HG03045 (cell line): ENCODE results near the gene LONRF2.
"Not testable (repeated sequence)": the region's sequence is repeated elsewhere in the genome, so short reads cannot be mapped to it uniquely, and the experiment has no call there.

Experiments used
- ATAC-seq: cut with Tn5 transposase; IDR thresholded peaks from one replicate; pipeline ENCODE4 v1.9.1; 2021; ENCODE audit warnings: mild to moderate bottlenecking, moderate library complexity; ENCODE audit not compliant: unreplicated experiment

LONRF2 gene

DNA sequence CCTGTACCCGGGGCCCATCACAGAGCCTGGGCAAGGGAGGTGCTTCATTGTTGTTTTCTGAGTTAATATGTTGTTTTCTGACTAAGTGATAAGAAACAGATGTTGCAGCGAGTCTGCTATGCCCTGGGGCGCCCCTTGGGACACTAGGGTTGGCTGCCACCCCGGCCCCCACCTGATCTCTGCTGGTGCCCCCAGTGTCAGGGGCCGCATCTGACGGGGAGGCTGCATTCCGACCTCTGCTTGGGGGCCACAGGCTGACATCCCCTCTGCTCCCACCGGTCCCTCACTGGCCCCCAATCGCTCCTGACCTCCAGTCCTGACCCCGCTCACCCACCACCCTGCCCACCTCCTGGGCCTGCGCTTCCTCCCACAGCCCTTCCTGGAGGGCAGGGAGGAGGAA lies 65.9 kb downstream of the LONRF2 start:
- ATAC-seq = no peak

DNA sequence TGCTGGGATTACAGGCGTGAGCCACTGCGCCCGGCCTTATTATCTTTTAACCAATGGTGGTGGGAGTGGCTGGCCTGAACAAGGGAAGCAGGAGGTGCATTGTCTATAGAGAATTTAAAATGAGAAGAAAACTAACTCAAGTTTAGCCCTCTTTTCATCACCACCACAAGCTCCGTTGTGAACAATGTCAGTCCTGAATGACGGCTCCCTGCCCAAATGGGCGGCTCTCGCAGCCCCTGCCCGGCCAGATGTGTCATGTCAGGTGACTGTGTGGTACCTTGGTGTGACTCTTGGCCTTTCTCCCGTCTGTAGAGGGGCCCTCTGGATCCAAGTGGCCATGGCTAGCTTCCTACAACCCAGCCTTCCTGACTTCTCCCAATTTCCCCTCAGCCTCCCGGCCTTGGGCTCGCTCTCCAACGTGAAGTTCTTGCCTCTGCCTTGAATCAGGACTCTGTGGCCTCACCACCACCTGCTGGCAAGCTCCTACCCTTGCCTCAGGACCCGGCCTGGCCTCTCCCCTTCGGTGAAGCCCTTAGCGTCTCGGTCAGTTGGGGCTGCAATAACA lies 67.6 kb downstream of the LONRF2 start:
- ATAC-seq = no peak

DNA sequence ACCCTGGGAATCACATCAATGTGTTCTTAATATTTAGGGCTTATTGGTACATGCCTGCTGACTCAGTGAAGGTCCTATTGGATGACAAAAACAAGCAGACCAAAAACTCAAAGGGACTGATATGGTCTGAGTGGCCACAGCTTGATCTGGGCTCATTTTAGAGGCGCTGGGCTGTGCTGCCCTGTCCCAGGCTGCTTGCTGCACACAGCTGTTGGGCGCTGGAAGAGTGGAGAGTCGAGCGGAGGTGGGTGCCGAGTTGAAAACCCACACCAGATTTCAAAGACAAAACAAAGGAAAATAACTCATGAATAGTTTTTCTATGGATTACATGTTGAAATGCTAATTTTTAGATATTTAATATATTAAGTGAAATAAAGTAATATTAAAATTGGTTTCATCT lies 68.5 kb downstream of the LONRF2 start:
- no peak for ATAC-seq

DNA sequence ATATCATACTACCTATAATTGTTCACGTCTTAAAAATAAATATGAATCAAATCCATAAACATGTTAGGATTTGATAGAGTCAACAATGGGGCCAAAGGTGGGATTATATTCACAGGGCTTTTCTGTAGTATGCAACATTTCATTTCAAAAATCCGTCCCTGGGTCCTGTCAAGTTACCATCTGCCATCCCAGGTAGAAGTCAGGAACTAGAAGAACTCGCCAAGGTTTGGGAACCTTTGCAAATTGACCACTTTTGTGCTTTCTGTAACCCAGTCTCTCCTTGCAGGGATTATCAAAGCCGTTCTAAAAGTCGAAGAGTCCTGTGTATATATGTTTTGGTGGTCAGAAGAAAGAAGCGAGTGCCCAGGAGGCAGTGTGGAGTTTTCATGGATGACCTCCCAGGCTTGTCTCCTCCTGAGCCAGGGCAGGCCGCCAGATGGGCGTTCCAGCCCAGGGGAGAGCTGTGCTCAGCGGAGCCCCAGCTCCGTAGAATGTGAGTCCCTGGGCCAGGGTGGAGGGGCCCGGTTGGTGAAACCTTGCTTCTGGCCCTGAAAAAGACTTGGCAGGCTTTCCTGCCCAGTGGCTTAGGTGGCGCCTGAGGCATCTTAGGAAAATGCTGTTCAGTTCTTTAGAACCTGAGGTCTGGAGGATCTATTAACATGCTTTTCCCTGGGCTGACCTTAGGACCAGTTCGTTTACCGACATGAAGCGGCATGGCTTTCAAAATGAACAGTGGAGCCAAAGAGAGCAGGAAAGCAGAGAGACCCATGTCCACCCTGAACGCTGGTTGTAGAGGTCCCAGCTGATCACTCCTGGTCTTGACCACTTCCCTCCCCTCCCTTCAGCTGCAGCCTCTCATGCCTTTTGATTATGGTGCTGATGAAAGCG lies 69.2 kb downstream of the LONRF2 start:
- ATAC-seq = no peak

DNA sequence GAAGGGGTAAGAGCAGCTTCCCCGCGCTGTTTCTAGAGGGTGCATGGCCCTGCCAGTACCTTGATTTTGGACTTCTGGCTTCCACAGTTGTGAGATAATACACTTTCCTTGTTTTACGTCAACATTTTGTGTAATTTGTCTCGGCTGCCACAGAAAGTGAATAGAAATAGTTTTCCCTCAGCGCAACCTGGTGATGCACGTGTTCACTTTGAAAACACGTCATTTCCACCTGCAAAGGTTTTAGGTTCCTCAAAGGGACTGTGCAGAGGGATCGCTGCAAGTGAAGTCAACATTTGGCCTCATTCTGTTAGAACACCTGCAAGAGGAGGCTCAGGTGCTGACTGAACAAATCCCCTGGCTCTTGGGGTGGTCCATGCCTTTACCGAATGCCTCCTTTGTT lies 71.7 kb downstream of the LONRF2 start:
- ATAC-seq = no peak

DNA sequence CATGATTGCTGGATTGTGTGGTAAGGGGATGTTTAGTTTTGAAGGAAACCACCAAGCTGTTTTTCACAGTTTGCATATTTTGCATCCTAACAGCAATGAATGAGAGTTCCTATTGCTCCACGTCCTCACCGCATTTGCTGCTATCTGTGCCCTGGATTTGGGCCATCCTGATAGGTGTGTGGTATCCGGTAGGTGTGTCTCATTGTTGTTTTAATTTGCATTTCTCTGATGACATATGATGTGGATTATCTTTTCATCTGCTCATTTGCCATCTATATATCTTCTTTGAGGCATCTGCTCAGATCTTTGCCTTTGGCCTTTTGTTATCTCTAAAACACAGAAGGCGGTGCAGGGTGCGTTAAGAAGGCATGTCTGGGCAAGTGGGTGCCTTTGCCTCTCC lies 73.3 kb downstream of the LONRF2 start:
- no peak for ATAC-seq

DNA sequence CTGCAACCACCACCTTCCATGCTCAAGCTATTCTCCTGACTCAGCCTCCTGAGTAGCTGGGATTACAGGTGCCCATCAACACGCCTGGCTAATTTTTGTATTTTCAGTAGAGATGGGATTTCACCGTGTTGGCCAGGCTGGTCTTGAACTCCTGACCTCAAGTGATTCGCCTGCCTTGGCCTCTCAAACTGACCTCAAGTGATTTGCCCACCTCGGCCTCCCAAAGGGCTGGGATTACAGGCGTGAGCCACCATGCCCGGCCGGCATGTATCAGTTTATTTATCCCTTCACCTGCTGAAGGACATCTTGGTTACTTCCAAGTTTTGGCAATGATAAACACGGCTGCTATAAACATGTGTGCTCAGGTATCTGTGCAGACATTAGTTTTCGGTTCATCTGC lies 73.7 kb downstream of the LONRF2 start:
- ATAC-seq = not testable (repeated sequence)

DNA sequence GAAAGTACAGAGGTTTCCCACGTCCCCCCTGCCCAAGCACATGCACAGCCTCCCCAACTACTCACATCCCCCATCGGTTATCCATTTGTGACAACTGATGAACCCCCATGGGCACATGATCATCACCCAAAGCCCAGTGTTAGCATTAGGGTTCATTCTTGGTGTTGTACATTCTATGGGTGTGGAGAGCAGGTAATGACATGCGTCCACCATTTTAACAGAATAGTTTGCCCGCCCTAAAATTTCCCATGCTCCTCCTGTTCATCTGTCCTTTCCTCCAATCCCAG lies 74.3 kb downstream of the LONRF2 start:
- no peak for ATAC-seq

DNA sequence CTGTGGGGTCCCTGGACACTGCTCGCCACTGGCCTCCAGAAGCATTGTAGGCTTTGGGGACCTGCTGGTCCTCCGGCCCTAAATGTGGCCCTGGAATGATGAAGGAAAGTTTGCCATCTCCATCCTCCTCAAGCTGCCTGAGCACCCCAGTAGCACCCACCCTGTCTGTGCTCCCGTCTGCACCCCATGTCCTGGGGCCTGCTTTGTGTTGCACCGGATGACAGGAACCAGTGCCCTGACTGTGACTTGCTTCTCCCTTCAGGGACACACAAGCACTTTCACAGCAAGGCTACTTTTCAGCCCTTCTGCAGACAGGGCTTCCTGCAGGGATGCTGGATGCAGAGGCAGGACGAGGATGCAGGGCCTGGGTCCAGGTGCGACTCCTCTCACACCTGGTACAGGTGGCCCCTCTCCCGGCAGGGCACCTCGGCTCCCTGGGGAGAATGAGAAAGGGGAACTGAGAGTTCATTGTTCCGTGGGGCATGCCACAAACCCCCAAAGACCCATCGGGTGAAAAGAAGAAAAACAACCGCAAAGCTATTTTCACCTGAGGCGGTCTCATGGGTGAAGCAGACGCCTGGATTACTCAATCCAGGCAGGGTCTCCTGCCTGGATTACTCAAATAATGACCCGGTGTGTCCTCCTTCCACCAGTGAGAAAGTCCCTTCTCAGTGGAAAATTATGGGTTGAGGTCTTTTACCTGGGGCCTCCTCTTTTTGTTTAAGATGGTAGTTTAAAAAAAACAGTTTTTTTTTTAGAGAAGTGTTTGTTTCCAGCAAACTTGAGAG lies 74.9 kb downstream of the LONRF2 start:
- peak; percentile 61 for ATAC-seq

DNA sequence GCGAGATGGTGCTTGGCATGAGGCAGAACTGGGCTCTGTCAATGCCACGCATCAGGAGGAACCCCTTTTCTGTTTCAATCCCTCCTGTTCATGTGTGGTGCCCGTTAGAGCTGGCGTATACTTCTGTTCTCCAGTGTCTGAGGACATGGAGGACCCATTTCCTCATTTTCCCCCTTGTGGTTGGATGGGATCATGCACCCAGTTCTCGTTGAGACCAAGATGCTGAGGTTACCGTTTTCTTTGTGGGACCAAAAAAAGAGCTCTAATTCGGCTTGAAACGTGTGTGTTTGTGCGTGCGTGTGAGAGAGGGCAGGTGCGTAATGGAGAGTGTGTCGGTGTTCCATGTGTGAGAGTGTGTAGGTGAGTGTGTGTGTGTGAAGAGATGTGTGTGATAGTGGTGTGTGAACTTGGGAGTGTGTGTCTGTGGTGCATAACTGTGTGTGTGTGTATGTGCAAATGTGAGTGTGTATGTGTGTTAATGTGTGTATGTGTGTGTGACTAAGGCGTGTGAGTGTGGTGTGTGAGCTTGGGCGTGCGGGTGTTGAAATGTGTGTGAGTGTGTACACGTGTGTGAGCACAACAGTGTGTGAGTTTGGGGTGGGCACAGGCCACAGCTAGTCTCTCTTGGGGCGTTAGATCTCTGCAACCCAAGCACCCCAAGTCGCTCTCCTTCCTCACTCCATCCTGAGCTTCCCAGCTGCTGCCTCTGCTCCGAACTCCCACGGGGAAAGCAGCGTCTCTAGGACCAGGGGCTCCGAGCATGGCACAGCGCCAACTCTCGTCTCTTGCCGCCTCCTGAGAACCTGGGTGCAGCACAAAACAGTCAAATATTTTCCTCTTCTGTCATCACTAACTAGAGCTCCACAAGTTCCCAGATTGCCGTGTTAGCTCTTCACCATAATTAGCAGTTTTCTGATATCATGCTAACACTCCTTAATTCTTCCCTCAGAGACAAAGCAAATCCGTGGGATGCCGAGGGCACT lies 75.8 kb downstream of the LONRF2 start:
- ATAC-seq = no peak

DNA sequence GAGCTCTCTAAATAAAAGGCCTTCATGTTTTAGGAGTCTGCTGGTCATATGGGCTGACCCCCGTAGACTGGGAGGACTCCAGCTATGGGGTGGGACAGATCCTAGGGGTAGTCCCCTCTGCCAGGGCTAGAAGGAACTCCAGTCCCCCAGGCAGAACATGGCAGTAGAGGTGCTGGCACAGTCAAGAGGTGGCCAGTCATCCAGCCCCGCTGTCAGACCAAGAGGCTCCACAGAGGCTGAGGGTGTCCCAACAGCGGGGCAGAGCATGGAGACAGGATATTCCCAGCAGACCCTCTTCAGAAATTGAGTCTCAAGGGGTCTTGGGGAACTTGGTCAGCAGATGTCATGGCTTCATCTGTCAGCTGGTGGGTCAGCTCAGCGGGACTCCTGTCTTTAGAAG lies 76.6 kb downstream of the LONRF2 start:
- ATAC-seq = no peak

DNA sequence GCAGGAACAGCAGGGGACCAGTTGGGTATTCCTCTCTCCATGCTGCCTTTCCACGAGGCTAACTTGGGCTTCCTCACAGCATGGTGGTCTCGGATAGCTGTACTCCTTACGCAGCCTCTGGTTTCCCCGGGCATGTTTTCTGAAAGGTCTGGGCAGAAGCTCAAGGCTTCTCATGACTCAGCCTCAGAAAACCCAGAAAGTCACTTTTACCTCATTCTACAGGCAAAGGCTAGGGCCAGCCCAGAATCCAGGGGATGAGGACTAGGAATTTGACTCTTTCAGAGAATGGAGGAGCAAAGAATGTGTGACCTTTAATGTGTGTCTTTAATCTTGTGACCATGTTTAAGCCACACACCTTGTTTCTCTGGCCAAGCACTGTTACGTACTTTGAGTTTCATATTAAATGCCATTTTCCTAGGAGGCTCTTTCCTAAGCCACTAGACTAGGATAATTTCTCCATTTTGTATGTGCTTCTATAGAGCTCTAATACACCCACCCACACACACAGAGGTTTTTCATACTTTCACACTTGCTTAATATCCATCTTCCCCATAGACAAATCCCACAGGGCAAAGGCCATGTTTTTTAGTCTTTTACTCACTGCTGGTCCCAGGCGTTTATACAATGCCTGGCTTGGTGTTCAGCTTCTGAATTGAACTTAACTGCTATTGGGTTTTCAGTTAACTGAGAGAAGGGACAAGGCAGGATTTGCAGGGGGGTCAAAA lies 77.3 kb downstream of the LONRF2 start:
- no peak for ATAC-seq

DNA sequence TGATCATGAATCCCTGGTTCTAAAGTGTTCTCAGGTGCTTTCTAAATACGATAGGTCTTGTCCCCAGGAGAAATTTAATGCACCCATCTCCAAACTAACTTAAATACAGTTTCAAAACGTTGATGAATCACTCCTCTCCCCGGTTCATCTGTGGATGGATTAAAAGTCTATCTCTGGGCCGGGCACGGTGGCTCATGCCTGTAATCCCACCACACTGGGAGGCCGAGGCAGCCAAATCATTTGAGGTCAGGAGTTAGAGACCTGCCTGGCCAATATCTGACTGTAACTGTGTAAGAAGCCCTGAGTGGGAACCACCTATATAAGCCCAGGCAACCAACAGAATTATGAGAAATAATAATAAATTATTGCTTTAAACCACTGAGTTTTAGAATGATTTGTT lies 78.7 kb downstream of the LONRF2 start:
- no peak for ATAC-seq

DNA sequence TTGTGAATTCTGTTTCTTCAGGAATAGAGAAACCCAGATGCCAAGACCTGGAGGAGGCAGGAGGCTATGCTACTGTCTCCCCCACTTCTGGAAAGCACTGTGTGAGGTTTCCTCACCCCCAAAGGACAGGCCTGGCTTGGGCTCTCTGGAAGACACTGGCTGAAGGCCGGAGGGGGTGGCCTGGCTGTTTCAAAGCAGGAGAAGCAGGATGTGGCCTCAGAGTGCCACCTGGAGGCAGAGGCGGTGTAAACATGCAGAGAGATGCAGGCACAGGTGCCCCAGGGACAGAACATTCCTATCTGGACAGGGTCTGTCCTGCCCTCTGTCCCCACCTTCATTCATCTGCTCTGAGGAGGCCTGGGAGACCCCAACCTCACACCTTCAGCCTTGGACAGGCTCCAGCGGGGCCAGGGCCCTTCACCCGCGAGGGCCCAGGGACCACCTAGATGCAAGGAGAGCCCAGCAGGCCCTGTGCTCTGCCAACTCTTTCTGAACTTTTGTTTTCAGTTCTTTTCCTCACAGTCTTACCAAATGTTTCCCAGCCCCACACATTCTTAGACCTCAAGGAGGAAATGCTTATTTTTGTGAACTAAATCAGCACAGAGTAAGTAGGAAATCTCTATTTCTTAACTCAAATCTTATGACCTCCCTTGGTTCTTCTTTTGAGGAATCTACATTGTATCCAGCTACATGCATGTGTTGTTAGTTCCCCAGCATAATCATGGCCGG lies 79.2 kb downstream of the LONRF2 start:
- no peak for ATAC-seq

DNA sequence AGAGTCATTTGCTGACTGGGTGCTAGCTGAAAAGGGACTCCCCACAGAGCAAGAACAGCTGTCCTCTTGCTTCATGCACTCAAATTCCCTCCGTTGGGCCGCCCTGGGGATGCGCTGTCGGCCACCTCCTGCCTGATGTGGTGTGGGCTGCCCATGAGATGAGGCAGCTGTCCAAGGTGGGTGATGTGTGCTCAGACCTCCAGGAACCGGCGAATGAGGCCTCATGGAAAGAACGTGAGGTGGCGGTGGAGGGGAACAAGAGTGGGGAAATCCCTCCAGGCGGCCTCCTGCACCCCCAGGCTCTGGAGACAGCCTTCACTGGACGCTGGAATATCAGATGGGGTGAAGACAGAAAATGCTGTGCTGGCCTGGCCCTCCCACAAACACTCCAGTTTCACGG lies 79.8 kb downstream of the LONRF2 start:
- ATAC-seq = no peak

DNA sequence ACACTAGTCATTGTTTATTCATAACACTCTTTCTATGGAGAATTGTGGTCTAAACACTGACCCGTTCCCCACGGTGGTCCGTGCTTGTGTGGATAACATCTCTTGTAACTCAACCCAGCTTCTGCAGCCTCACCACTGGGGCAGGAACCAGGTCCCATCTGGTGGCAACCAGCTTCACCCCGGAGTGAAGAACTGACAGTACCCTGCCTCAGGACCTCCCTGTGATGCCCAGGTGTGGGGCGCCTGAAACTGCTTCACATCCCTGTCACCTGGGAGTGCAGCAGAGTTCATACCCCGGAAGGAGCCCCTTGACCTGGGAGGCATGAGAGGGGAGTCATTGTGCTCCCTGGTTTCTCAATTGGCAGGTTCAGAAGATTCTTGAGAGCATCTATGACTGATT lies 81.1 kb downstream of the LONRF2 start:
- ATAC-seq = no peak

DNA sequence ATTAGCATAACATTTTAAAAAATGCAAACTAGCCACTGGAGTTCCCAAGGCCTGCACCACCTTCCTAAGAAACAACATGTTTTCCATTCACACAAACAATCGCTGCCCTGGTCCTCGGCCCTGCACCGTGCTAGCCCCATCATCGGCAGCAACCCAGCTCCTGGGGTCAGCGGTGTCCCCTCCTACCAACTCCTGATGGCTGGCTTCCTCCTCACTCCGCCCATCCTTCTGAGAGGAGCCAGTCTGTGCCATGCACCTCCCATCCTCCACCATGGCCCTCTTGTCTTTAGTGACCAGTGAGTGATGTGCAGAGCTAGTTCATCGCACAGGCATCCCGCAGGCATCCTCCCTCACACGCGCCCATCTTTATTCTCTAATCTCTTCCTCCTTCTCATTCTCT lies 81.9 kb downstream of the LONRF2 start:
- no peak for ATAC-seq

DNA sequence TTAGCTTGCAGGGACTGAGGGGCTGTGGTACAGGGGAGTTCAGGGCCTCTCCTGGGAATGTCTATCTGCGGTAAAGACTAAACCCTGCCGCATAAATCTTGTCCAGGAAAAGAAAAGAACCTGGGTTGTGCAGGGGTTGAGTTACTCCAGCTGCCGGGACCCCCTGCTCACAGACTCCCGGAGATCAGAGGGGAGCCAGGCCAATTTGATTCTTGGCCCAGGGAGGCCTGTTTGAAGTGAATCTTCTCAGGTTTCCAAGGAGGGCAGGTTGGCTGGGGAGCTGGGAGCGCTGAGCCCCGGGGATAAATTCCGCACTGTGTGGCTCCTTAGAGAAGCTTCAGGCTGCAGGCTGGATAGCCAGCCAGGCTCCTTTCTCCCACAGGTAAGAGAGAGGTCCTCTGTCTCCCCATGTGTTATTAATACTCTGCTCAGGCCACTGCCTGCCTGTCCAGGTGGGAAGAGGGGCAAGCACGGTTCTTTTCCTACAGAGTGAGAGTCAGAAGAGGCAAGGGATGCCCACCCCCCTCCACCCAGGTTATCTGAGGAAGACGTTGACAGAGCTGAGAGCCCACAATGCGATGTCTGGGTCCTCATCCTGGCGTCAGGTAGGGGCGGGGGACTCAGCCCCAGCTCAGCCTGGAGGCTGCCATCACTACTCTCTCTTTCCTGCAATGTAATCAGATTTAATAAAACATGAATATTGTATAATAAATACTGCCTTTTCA lies 82.7 kb downstream of the LONRF2 start:
- no peak for ATAC-seq

DNA sequence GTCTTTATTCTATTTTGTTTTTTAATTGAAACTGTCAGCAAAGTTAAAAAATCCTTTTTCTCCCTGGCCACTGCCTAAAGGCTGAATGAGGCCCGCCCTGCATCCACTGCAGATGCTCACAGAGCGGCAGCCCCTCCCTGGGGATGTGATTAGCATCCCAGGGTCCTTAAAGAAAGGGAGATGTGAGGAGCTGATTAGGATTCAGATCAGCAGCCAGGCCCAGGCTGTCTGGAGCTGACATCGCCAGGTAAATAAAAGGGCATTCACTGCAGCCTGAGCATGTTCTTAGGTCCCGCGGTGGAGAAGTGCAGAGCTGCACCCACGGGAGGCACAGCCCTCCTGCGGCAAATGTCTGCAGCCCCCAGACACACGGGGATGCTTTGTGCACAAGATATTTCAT lies 83.8 kb downstream of the LONRF2 start:
- no peak for ATAC-seq
